ENCODE results near the gene NKD2. TPM values are rescaled to one million over a fixed set of nuclear protein-coding genes. Genes with fewer than 3 reads are reported as not detected.

The NKD2 gene
- total RNA-seq, 1 experiment from 2014 or later = 0.57 TPM

- no peaks in the 10 kb centered on the region for H3K4me1 ChIP-seq (replicated peaks; ENCODE audit: insufficient read depth)
- no peak overlapping the region for H3K4me2 ChIP-seq
- BruUV-seq (replicated peaks) = no TSS peak
- no peaks in the 10 kb centered on the region for H3K79me2 ChIP-seq (ENCODE audit: low read depth)
- no peaks in the 10 kb centered on the region for H3K9me2 ChIP-seq (ENCODE audit: insufficient read depth)
- H3K27ac ChIP-seq = no peak overlapping the region
- ChIA-PET POLR2A (ENCODE audit: unreplicated experiment) (interaction anchor here (0.6 kb wide), 1 partner anchor 83 kb away, joined by 3 read pairs; no protein-coding TSS in a partner anchor), CTCF (no interaction called here)
- no peak for TF ChIP-seq EZH2 (IDR thresholded peaks at IDR 0.05; ENCODE audit: low read depth)
- H2AFZ ChIP-seq = no peak overlapping the region
- peaks cover 9% of the 10 kb centered on the region; the same call in 1 of the 2 replicates for H3K36me3 ChIP-seq (ENCODE audit: low read depth)
- H4K20me1 ChIP-seq (ENCODE audit: insufficient read depth) = peaks cover 16% of the 10 kb centered on the region; the same call in 1 of the 2 replicates
- peaks cover 3% of the 10 kb centered on the region; the same call in 1 of the 2 replicates for H3F3A ChIP-seq (ENCODE audit: insufficient read depth, low read depth)
- H3K27me3 ChIP-seq (ENCODE audit: insufficient read depth, low read depth) = no peaks in the 10 kb centered on the region
- intact Hi-C loops (cut with micrococcal nuclease; ENCODE audit: unreplicated experiment) = no loop called here
- no peak overlapping the region for H3K4me3 ChIP-seq
- no peaks in the 10 kb centered on the region for H3K9me3 ChIP-seq (ENCODE audit: insufficient read depth, low read depth)
- DNase-seq = no peak
These were observed 67.8 kb downstream of the NKD2 start for GRCh38 chr5:1076406-1076805.

DNA sequence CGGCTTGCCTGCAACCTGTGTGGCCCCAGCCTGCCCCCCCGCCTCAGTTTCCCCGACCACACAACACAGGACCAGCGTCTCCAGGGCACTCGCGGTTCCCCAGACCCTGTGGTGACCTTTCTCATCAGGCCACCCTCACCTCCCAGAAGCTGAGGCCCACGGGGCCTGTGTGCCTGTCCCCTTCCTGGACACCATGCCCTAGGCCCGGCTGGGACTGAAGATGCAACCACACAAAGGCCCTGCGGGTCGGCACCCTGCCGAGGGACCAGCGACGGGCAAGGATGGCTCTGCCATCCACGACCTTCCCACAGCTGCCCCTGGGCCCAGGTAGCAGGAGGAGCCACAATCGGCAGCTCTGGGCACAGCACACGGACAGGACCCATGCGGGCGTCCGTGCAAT is 68.4 kb downstream of the NKD2 start:
- Histone ChIP-seq H3K9me3 (ENCODE audit: insufficient read depth, low read depth) (no peaks in the 10 kb centered on the region), H3K4me2 (no peak overlapping the region), H4K20me1 (ENCODE audit: insufficient read depth) (peaks cover 16% of the 10 kb centered on the region; the same call in 1 of the 2 replicates), H3K79me2 (ENCODE audit: low read depth) (no peaks in the 10 kb centered on the region), H2AFZ (no peak overlapping the region), H3K36me3 (ENCODE audit: low read depth) (peaks cover 9% of the 10 kb centered on the region; the same call in 1 of the 2 replicates), H3K27me3 (ENCODE audit: insufficient read depth, low read depth) (no peaks in the 10 kb centered on the region), H3K4me1 (replicated peaks; ENCODE audit: insufficient read depth) (no peaks in the 10 kb centered on the region), H3K4me3 (no peak overlapping the region), H3K9me2 (ENCODE audit: insufficient read depth) (no peaks in the 10 kb centered on the region), H3F3A (ENCODE audit: insufficient read depth, low read depth) (peaks cover 6% of the 10 kb centered on the region; the same call in 1 of the 2 replicates), H3K27ac (no peak overlapping the region)
- DNase-seq = no peak
- CTCF ChIA-PET = no interaction called here
- POLR2A ChIA-PET (ENCODE audit: unreplicated experiment) = no interaction called here
- intact Hi-C loops (cut with micrococcal nuclease; ENCODE audit: unreplicated experiment) = no loop called here
- BruUV-seq (replicated peaks) = no TSS peak
- TF ChIP-seq CTCF (conservative IDR thresholded peaks at IDR 0.05) (no peak), EZH2 (IDR thresholded peaks at IDR 0.05; ENCODE audit: low read depth) (no peak)

DNA sequence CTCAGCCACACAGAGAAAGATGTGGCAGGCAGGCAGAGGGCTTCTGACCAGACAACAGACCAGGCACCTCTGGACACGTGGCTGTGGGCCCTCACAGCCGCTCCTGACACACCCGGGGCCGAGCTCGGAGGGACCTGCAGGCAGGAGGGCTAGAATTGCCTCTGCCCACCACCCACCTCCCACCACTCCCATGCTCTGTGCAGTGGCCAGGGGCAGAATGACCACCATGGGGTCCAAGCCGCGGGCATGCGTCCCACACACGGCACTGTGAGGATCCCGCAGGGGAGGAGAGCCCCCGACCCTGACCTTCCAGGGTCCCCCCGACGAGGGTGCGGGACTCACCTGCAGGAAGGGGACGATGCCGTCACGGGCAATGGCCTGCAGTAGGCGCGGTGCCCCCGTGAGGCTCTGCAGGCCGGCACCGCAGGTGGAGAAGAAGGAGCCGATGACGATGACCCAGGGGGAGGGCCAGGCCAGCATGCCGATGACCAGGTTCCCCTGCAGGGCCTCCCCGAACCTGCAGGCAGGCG is 69.0 kb downstream of the NKD2 start:
- H2AFZ ChIP-seq = no peak overlapping the region
- DNase-seq = no peak
- peaks cover 16% of the 10 kb centered on the region; the same call in 1 of the 2 replicates for H4K20me1 ChIP-seq (ENCODE audit: insufficient read depth)
- BruUV-seq (replicated peaks) = no TSS peak
- no peak overlapping the region for H3K27ac ChIP-seq
- no peaks in the 10 kb centered on the region for H3K79me2 ChIP-seq (ENCODE audit: low read depth)
- no peak overlapping the region for H3K4me2 ChIP-seq
- peaks cover 9% of the 10 kb centered on the region; the same call in 1 of the 2 replicates for H3K36me3 ChIP-seq (ENCODE audit: low read depth)
- ChIA-PET POLR2A (ENCODE audit: unreplicated experiment) (no interaction called here), CTCF (no interaction called here)
- TF ChIP-seq EZH2 (IDR thresholded peaks at IDR 0.05; ENCODE audit: low read depth) = no peak
- no peak for TF ChIP-seq CTCF (conservative IDR thresholded peaks at IDR 0.05)
- peaks cover 6% of the 10 kb centered on the region; the same call in 1 of the 2 replicates for H3F3A ChIP-seq (ENCODE audit: insufficient read depth, low read depth)
- H3K4me1 ChIP-seq (replicated peaks; ENCODE audit: insufficient read depth) = no peaks in the 10 kb centered on the region
- no peak overlapping the region for H3K4me3 ChIP-seq
- H3K9me2 ChIP-seq (ENCODE audit: insufficient read depth) = no peaks in the 10 kb centered on the region
- intact Hi-C loops (cut with micrococcal nuclease; ENCODE audit: unreplicated experiment) = no loop called here
- no peaks in the 10 kb centered on the region for H3K27me3 ChIP-seq (ENCODE audit: insufficient read depth, low read depth)
- no peaks in the 10 kb centered on the region for H3K9me3 ChIP-seq (ENCODE audit: insufficient read depth, low read depth)

GRCh38 chr5:1078206-1078605 is 69.6 kb downstream of the NKD2 start:
- POLR2A ChIA-PET (ENCODE audit: unreplicated experiment) = no interaction called here
- H4K20me1 ChIP-seq (ENCODE audit: insufficient read depth) = peaks cover 16% of the 10 kb centered on the region; the same call in 1 of the 2 replicates
- DNase-seq = no peak

More at GRCh38 chr5:1078206-1078605, 69.6 kb downstream of the NKD2 start:
- H2AFZ ChIP-seq = no peak overlapping the region
- peaks cover 9% of the 10 kb centered on the region; the same call in 1 of the 2 replicates for H3K36me3 ChIP-seq (ENCODE audit: low read depth)
- intact Hi-C loops (cut with micrococcal nuclease; ENCODE audit: unreplicated experiment) = no loop called here
- no peak overlapping the region for H3K27ac ChIP-seq
- CTCF ChIA-PET = no interaction called here
- BruUV-seq (replicated peaks) = no TSS peak
- no peaks in the 10 kb centered on the region for H3K27me3 ChIP-seq (ENCODE audit: insufficient read depth, low read depth)
- H3K9me2 ChIP-seq (ENCODE audit: insufficient read depth) = no peaks in the 10 kb centered on the region
- no peak overlapping the region for H3K4me2 ChIP-seq
- no peaks in the 10 kb centered on the region for H3K9me3 ChIP-seq (ENCODE audit: insufficient read depth, low read depth)
- no peak overlapping the region for H3K4me3 ChIP-seq
- no peaks in the 10 kb centered on the region for H3K79me2 ChIP-seq (ENCODE audit: low read depth)
- peaks cover 6% of the 10 kb centered on the region; the same call in 1 of the 2 replicates for H3F3A ChIP-seq (ENCODE audit: insufficient read depth, low read depth)
- TF ChIP-seq EZH2 (IDR thresholded peaks at IDR 0.05; ENCODE audit: low read depth) = no peak
- TF ChIP-seq CTCF (conservative IDR thresholded peaks at IDR 0.05) = no peak
- no peaks in the 10 kb centered on the region for H3K4me1 ChIP-seq (replicated peaks; ENCODE audit: insufficient read depth)
